ENCODE measurements around the gene MANEAL.

The MANEAL gene

DNA sequence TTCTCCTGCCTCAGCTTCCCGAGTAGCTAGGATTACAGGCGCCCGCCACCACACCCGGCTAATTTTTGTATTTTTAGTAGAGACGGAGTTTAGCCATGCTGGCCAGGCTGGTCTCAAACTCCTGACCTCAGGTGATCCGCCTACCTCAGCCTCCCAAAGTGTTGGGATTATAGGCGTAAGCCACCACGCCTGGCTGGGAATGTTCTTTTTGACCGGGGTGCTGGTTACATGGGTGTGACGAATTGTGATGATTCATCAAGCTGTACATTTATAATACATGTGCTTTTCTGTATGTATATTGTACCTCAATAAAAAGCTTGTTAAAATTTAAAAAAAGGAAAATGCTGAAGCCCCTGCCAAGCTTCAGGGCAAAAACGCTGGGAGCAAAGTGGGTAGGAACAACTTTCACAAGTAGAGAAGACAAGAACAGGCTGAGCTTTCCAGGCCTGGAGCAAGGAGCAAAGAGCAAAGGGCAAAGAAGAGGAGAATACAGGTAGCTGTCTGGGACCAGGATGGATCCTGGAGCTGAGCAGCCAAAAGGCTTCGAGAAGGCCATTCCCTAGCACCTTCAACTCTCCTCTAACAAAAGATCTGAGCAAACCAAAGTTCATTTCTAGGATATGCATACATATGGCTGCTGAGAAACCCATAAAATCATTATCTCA lies 34.9 kb downstream of the MANEAL start:
- DNase-seq (ENCODE audit: low read depth), result no peak

DNA sequence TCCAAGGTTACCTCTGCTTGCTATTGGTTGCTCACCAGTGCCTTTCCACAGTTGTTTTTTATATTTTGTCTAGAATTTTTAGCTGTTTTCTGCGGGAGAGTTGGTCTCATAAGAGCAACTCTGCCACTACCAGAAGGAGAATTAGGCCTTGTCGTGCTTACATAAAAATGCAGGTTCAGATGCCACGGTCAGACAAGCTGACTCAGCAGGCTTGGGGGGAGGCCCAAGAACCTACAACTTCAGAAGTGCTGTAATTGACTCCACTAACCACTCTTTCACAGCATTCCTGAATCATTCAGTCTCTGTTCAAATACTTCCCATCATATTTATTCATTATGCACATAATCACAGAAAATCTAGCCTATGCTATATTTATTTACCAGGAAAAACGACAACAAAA lies 37.5 kb downstream of the MANEAL start:
- no peak for DNase-seq (ENCODE audit: low read depth)

DNA sequence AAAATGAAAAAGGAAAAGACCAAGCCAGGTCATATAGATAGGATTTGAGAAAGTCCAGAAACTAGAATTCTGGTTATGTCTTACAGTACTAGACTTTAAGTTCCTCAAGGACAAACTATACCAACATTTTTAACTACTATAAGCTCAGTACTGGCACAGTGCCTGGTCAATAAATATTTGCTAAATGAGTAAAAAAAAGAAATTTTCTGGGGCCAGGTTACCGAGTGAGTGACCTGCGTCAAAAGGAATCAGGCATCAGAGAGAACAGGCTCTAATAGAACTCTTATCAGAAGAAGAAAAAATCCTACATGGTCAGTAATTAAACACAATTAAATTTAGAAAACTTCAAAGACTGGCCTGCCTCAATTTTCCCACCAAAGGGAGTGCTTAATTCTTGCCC lies 38.2 kb downstream of the MANEAL start:
- no peak for DNase-seq (ENCODE audit: low read depth)

DNA sequence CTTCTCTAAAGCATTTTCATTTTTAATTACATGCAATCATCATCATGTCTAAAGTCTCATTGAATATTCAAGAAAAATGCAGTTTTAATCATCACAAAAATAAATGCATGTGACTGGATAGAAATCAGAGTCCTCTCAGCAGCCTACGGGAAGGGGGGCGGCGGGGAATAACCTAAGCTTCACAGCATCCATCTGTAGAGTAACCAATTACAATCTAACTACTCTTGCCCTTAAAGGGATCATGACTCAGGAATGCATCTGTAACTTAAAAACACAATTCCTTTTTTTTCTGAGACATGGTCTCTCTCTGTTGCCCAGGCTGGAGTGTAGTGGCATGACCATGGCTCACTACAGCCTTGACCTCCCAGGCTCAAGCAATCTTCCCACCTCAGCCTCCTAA lies 43.1 kb downstream of the MANEAL start:
- DNase-seq (ENCODE audit: low read depth), result no peak

DNA sequence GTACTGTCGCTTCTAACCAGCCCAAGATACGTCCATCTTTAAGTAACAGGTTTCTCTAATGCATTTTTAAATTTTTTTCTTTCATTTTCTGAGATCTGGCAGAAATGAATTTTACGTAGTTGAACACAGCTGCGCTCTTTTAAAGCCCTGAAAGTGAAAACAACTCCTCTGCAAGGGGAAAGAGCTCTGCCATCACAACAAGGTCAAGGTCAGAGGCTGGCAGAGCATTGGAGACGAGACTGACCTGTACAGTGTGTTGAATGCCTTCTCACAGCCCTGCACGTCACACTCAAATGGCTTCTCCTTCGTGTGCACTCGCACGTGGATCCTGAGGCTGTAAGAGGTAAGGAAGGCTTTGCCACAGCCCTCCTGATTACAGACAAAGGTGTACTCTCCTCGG lies 46.0 kb downstream of the MANEAL start:
- DNase-seq (ENCODE audit: low read depth), result no peak

DNA sequence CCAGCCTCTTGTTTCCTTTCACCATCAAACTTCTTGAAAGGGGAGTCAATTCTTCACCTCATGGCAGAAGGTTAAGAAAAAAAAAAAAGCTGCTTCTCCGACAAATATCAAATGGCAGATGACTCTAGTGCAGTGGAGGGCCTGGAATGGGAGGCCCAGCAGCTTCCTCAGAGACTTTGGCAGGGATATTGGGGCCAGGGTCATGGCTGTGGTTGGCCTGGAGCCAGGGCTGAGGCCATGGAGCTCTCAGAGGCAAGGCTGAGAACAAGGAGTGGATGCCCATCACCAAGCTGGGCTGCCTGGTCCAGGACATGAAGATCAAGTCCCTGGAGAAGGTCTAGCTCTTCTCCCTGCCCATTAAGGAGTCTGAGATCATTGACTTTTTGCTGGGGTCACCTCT lies 47.1 kb downstream of the MANEAL start:
- DNase-seq (ENCODE audit: low read depth), result no peak

DNA sequence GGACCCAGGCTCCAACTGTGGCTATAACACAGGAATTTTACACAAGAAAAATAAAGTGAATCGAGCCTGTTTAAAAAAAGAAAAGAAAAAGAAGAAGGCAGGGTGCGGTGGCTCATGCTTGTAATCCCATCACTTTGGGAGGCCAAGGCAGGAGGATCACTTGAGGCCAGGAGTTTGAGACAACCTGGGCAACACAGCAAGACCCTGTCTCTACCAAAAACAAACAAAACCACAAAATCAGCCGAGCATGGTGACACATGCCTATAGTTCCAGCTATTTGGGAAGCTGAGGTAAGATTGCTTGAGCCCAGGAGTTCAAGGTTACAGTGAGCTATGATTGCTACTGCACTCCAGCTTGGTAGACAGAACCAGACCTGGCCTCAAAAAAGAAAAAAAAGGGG lies 48.0 kb downstream of the MANEAL start:
- DNase-seq (ENCODE audit: low read depth), result no peak

DNA sequence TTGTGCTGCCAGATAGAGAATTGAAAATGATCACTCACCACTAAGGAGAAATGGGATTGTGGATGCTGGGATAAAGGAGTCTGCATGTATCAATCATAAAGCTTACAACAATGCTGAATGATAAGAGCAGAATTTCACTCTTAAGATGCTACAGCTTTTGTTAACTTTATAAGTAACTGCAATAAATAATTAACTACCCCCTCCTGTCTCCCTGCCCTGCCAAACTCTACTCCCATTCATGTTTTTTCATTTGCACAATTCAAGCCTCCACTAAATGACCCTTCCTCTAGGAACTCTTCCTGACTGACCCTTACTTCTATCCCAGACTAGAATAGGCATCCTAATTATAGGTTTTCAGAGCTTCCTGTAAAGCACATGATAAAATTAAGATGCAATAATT lies 50.9 kb downstream of the MANEAL start:
- no peak for DNase-seq (ENCODE audit: low read depth)

DNA sequence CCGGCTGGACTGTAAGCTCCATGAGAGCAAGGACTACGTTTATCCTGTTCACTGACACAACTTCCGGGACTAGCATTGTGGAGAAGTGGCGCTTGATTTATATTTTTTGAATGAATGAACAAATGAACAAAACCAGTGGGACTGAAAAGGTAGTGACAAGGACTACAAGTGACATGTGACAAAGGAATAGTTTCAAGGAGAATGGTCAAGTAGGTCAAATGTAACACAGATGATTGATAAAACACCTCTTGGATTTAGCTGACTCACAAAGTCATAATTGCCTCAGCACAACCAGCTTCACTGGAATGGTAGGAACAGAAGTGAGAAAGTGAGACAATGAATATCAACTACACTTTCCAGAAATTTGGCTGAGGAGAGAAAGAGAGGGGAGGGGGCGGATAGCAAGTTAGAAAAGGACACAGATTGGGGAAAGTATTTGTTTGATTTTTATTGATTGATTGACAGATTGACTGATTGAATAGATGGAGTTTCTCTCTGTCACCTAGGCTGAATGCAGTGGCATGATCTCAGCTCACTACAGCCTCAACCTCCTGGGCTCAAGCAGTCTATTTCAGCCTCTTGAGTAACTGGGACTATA lies 51.5 kb downstream of the MANEAL start:
- no peak for DNase-seq (ENCODE audit: low read depth)

DNA sequence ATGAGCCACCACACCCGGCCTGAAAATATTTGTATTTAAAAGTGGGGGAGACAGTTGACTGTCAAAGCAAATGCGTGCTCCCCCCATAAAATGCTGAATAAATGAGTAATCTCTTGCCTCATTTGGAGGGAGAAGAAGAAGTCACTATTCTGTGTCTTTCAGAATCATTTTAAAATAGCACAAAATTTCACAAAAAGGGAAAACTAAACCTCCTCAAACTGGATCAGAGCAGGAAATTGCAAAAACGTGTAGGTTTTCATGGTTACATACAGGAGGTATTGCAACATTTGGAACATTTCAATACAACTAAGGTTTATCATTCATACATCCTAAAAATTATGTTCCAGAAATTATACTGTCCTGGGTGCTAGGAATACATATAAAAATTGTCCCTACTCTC lies 52.1 kb downstream of the MANEAL start:
- DNase-seq (ENCODE audit: low read depth), result no peak

- no peak for DNase-seq (ENCODE audit: low read depth)
These were observed 53.1 kb downstream of the MANEAL start for GRCh38 chr1:37846647-37847339.

GRCh38 chr1:37849480-37849879 lies 55.8 kb downstream of the MANEAL start:
- DNase-seq (ENCODE audit: low read depth), result no peak

DNA sequence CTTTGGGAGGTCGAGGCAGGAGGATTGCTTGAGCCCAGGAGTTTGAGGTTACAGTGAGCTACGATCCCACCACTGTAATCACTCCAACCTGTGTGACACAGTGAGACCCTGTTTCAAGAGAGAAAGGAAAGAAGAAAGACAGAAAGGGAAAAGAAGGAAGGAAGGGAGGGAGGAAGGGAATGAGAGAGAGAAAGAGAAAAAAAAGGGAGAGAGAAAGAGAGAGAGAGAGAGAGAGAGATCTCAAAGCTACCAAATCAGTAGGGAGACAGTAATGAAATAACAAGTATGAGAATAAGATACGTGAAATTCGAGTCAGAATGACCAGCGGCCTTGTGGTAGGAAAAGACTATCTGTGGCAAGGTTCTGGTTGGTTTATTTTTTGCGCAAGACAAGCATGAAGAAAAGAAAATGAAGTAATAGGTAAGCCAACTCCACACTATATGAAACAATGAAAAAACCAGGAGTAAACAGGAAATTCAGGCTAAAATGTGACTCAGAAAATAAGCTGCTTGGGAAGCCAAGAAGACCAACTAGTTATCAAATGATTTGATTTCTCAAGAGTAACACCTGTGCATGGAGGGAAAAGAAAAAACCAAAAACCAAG lies 56.8 kb downstream of the MANEAL start:
- DNase-seq (ENCODE audit: low read depth), result no peak

Data from stimulated activated CD8-positive, alpha-beta memory T cell treated with anti-CD3 and anti-CD28 coated beads, Interleukin-4, amount 100 ng/mL, for 24 hours (primary cell).